Measurements from ENCODE around the gene DHX32. TPM values are rescaled to one million over a fixed set of nuclear protein-coding genes. Genes with fewer than 3 reads are reported as not detected.

Gene DHX32
- total RNA-seq, 2 donors from 2014 or later: 64.0 to 86.3 TPM

GRCh38 chr10:125848371-125848770, 32.7 kb downstream of the DHX32 start:
- intact Hi-C loops (cut with DNase I): no loop called here
- H3K36me3 ChIP-seq: peaks cover 3% of the 10 kb centered on the region

GRCh38 chr10:125846894-125847293, 34.2 kb downstream of the DHX32 start:
- H3K9ac ChIP-seq (ENCODE audit: low read depth in 2 of 2, low read length in 2 of 2): no peak overlapping the region
- no peak for DNase-seq
- H3K4me3 ChIP-seq: no peak overlapping the region
- H3K4me1 ChIP-seq: no peaks in the 10 kb centered on the region
- intact Hi-C loops (cut with DNase I): no loop called here
- no peaks in the 10 kb centered on the region for H3K36me3 ChIP-seq
- no peaks in the 10 kb centered on the region for H3K27me3 ChIP-seq
- TF ChIP-seq CTCF (IDR thresholded peaks at IDR 0.05): no peak
- H3K27ac ChIP-seq: no peak overlapping the region
- no peaks in the 10 kb centered on the region for H3K9me3 ChIP-seq

More at GRCh38 chr10:125848371-125848770, 32.7 kb downstream of the DHX32 start:
- no peak for DNase-seq
- no peak for TF ChIP-seq CTCF (IDR thresholded peaks at IDR 0.05)
- Histone ChIP-seq H3K9ac (ENCODE audit: low read depth in 2 of 2, low read length in 2 of 2) (no peak overlapping the region), H3K9me3 (no peaks in the 10 kb centered on the region), H3K4me3 (no peak overlapping the region), H3K4me1 (no peaks in the 10 kb centered on the region), H3K27me3 (no peaks in the 10 kb centered on the region), H3K27ac (no peak overlapping the region)

GRCh38 chr10:125845617-125846016, 35.5 kb downstream of the DHX32 start:
- Histone ChIP-seq H3K9me3 (no peaks in the 10 kb centered on the region), H3K36me3 (peaks cover under 1% of the 10 kb centered on the region), H3K27me3 (no peaks in the 10 kb centered on the region), H3K4me1 (no peaks in the 10 kb centered on the region), H3K27ac (no peak overlapping the region), H3K9ac (ENCODE audit: low read depth in 2 of 2, low read length in 2 of 2) (no peak overlapping the region), H3K4me3 (no peak overlapping the region)
- TF ChIP-seq CTCF (IDR thresholded peaks at IDR 0.05): no peak
- intact Hi-C loops (cut with DNase I): no loop called here
- no peak for DNase-seq

GRCh38 chr10:125844751-125845221, 36.3 kb downstream of the DHX32 start:
- no peaks in the 10 kb centered on the region for H3K9me3 ChIP-seq
- H3K27me3 ChIP-seq: no peaks in the 10 kb centered on the region
- DNase-seq: no peak
- no peaks in the 10 kb centered on the region for H3K4me1 ChIP-seq
- H3K27ac ChIP-seq: no peak overlapping the region
- H3K9ac ChIP-seq (ENCODE audit: low read depth in 2 of 2, low read length in 2 of 2): no peak overlapping the region
- no peak for TF ChIP-seq CTCF (IDR thresholded peaks at IDR 0.05)
- H3K4me3 ChIP-seq: no peak overlapping the region
- peaks cover 8% of the 10 kb centered on the region for H3K36me3 ChIP-seq
- intact Hi-C loops (cut with DNase I): no loop called here

GRCh38 chr10:125843603-125844329, 37.3 kb downstream of the DHX32 start:
- H3K27ac ChIP-seq: no peak overlapping the region
- no peaks in the 10 kb centered on the region for H3K4me1 ChIP-seq
- no peak overlapping the region for H3K9ac ChIP-seq (ENCODE audit: low read depth in 2 of 2, low read length in 2 of 2)
- no peaks in the 10 kb centered on the region for H3K9me3 ChIP-seq
- no peak overlapping the region for H3K4me3 ChIP-seq
- intact Hi-C loops (cut with DNase I): no loop called here
- no peak for TF ChIP-seq CTCF (IDR thresholded peaks at IDR 0.05)
- no peak for DNase-seq
- no peaks in the 10 kb centered on the region for H3K27me3 ChIP-seq
- H3K36me3 ChIP-seq: peaks cover 14% of the 10 kb centered on the region

Measured in colonic mucosa (tissue), 4 donors.